H4 (cell line): ENCODE measurements around the gene ZNF680. TPM values are rescaled to one million over a fixed set of nuclear protein-coding genes. Genes with fewer than 3 reads are reported as not detected.
"Not testable (repeated sequence)": the region's sequence is repeated elsewhere in the genome, so short reads cannot be mapped to it uniquely, and the experiment has no call there.

ENCODE experiments used
- DNase-seq: peaks from one replicate; pipeline ENCODE4 v3.0.0-alpha.2; 2015; ENCODE audit warnings: low spot score
- total RNA-seq: library from RNA; depleted of rRNA; stranded (reverse); fragments of >200 nt; shearing (Covaris generic); gene quantifications from 2 replicates; pipeline ENCODE4 v1.2.3, GENCODE V29; 2014

ZNF680 gene
- total RNA-seq, 1 experiment from 2014 or later = 18.0 TPM

- no peak for DNase-seq
These were observed 5.1 kb downstream of the ZNF680 start for GRCh38 chr7:64557601-64558322.

- no peak for DNase-seq
These were observed 7.8 kb downstream of the ZNF680 start for GRCh38 chr7:64555046-64555445.

- DNase-seq = not testable (repeated sequence)
These were observed 8.7 kb downstream of the ZNF680 start for GRCh38 chr7:64554188-64554587.

GRCh38 chr7:64551375-64552142, 11.3 kb downstream of the ZNF680 start:
- DNase-seq = no peak

GRCh38 chr7:64544010-64544409, 18.9 kb downstream of the ZNF680 start:
- DNase-seq = no peak

GRCh38 chr7:64541438-64542359, 21.2 kb downstream of the ZNF680 start:
- peak; percentile 83 for DNase-seq

GRCh38 chr7:64533756-64534155, 29.1 kb downstream of the ZNF680 start:
- no peak for DNase-seq

GRCh38 chr7:64528770-64529169, 34.1 kb downstream of the ZNF680 start:
- DNase-seq = no peak

GRCh38 chr7:64521409-64521984, 41.4 kb downstream of the ZNF680 start:
- no peak for DNase-seq

GRCh38 chr7:64516451-64516850, 46.4 kb downstream of the ZNF680 start:
- no peak for DNase-seq

- DNase-seq = no peak
These were observed 47.1 kb downstream of the ZNF680 start for GRCh38 chr7:64515781-64516180.

GRCh38 chr7:64515330-64515729, 47.5 kb downstream of the ZNF680 start:
- no peak for DNase-seq

GRCh38 chr7:64509583-64509982, 53.3 kb downstream of the ZNF680 start:
- no peak for DNase-seq

- DNase-seq = no peak
These were observed 58.2 kb downstream of the ZNF680 start for GRCh38 chr7:64504581-64505120.

- DNase-seq = no peak
These were observed 64.6 kb downstream of the ZNF680 start for GRCh38 chr7:64498270-64498669.

GRCh38 chr7:64494912-64495461, 67.9 kb downstream of the ZNF680 start:
- no peak for DNase-seq

- no peak for DNase-seq
These were observed 77.2 kb downstream of the ZNF680 start for GRCh38 chr7:64485623-64486022.
